Measurements from ENCODE around the gene PHYHIPL. TPM values are rescaled to one million over a fixed set of nuclear protein-coding genes. Genes with fewer than 3 reads are reported as not detected.

The PHYHIPL gene
- total and polyA plus RNA-seq, 2 of the 4 experiments (the other 2 are of a cell fraction), result not detected

- no peak overlapping the region for H2BK120ac ChIP-seq (ENCODE audit: low read depth, low read length)
- BruUV-seq (replicated peaks), result no TSS peak
- dilution Hi-C loops (cut with HindIII; ENCODE audit: low sequenced_read_pairs, unreplicated experiment) (no loop called here), intact Hi-C loops (cut with micrococcal nuclease) (loop anchor here (1.0 to 5.0 kb wide), 3 partner anchors 229 to 769 kb away; no protein-coding TSS in a partner anchor), in situ Hi-C loops (cut with MboI; ENCODE audit: low sequenced_read_pairs) (no loop called here)
- peak; percentile 43 for DNase-seq
- H2AK5ac ChIP-seq (ENCODE audit: low read depth, low read length), result no peak overlapping the region
- H3K9me3 ChIP-seq (ENCODE audit: control insufficient read depth, insufficient read depth, low read length), result no peaks in the 10 kb centered on the region
- no peak overlapping the region for H3K18ac ChIP-seq (ENCODE audit: low read depth, low read length)
- no peaks in the 10 kb centered on the region for H3K9me1 ChIP-seq (ENCODE audit: insufficient read depth, low read length)
- no peak overlapping the region for H4K5ac ChIP-seq (ENCODE audit: low read depth, low read length)
- no peak overlapping the region for H4K8ac ChIP-seq (ENCODE audit: low read depth in 2 of 2, low read length in 2 of 2)
- H2BK5ac ChIP-seq (ENCODE audit: low read depth, low read length, poor library complexity, severe bottlenecking), result no peak overlapping the region
- ChIA-PET CTCF (interaction anchor here (0.6 to 2.5 kb wide), 2 partner anchors 23 to 229 kb away, joined by 3 to 7 read pairs; no protein-coding TSS in a partner anchor), POLR2A (ENCODE audit: unreplicated experiment) (no interaction called here)
- no peak overlapping the region for H3K27ac ChIP-seq (ENCODE audit: insufficient read depth, low read length)
- no peak for TF ChIP-seq ELK1 (IDR thresholded peaks at IDR 0.05; ENCODE audit: borderline replicate concordance, low read depth, low read length)
- TF ChIP-seq RAD21 (IDR thresholded peaks at IDR 0.05; ENCODE audit: low read length), result peak; percentile 44
- no peak for TF ChIP-seq RCOR1 (IDR thresholded peaks at IDR 0.05; ENCODE audit: insufficient replicate concordance, low read length)
- no peak for TF ChIP-seq MAZ (IDR thresholded peaks at IDR 0.05; ENCODE audit: borderline replicate concordance, low read depth, low read length)
- TF ChIP-seq CTCF (conservative IDR thresholded peaks at IDR 0.05; ENCODE audit: low read depth, low read length), result peak; percentile 32
- no peak for TF ChIP-seq CHD1 (IDR thresholded peaks at IDR 0.05; ENCODE audit: low read depth, low read length)
- TF ChIP-seq MAFK (IDR thresholded peaks at IDR 0.05; ENCODE audit: low read depth, low read length), result no peak
- no peak for TF ChIP-seq FOS (IDR thresholded peaks at IDR 0.05; ENCODE audit: low read depth, low read length)
- peak; percentile 29; the same call in 1 of the 2 replicates for TF ChIP-seq SMC3 (IDR thresholded peaks at IDR 0.05; ENCODE audit: low read depth, low read length)
- no peaks in the 10 kb centered on the region for H3K36me3 ChIP-seq (ENCODE audit: control insufficient read depth, insufficient read depth, low read length)
- no peak overlapping the region for H2AK9ac ChIP-seq (replicated peaks; ENCODE audit: low read depth, low read length, poor library complexity)
- H3K14ac ChIP-seq (replicated peaks; ENCODE audit: low read depth, low read length), result no peak overlapping the region
- no peak overlapping the region for H2BK15ac ChIP-seq (ENCODE audit: low read depth, low read length)
- H3K4me1 ChIP-seq (ENCODE audit: control insufficient read depth, insufficient read depth, low read length), result no peaks in the 10 kb centered on the region
- no peak overlapping the region for H4K91ac ChIP-seq (ENCODE audit: insufficient read depth, low read depth, low read length)
- no peak overlapping the region for H3K4ac ChIP-seq (ENCODE audit: low read depth, low read length)
- no peaks in the 10 kb centered on the region for H4K20me1 ChIP-seq (ENCODE audit: insufficient read depth, low read length)
- no peak overlapping the region for H3K4me3 ChIP-seq (ENCODE audit: insufficient read depth, low read depth, low read length)
- WGBS, 2 experiments (ENCODE audit: extremely low coverage in 2 of 2, insufficient read length in 1 of 2), result no CpG with 5 or more reads among the region's 2 CpGs
- peaks cover 6% of the 10 kb centered on the region for H3K27me3 ChIP-seq (ENCODE audit: control insufficient read depth, insufficient read depth, low read length)
- no peak overlapping the region for H3K23ac ChIP-seq (ENCODE audit: low read depth, low read length)
- no peaks in the 10 kb centered on the region for H3K79me1 ChIP-seq (ENCODE audit: low read depth in 1 of 2, low read length in 2 of 2)
- H3K9ac ChIP-seq (ENCODE audit: low read depth, low read length), result no peak overlapping the region
- no peak overlapping the region for H2BK20ac ChIP-seq (ENCODE audit: low read depth, low read length)
- ATAC-seq (ENCODE audit: low read depth), result peak; percentile 51; the same call in 1 of the 2 replicates
- H3K56ac ChIP-seq (ENCODE audit: extremely low read depth, insufficient read depth, low read length), result no peak overlapping the region
- no peak overlapping the region for H2AFZ ChIP-seq (replicated peaks; ENCODE audit: low read length, poor library complexity)
- no peak overlapping the region for H3K4me2 ChIP-seq (ENCODE audit: low read depth, low read length)
These were observed 5.2 kb downstream of the PHYHIPL start for GRCh38 chr10:59181668-59182067.
